ENCODE measurements around the gene KCND2. TPM values are rescaled to one million over a fixed set of nuclear protein-coding genes. Genes with fewer than 3 reads are reported as not detected.

The KCND2 gene
- total and polyA plus RNA-seq, 7 experiments from 2014 or later: not detected

- Histone ChIP-seq H3K27me3 (ENCODE audit: control insufficient read depth in 2 of 2, insufficient read depth in 2 of 2, low read length in 2 of 2) (no peaks in the 10 kb centered on the region), H3K4me1 (ENCODE audit: control insufficient read depth in 2 of 2, insufficient read depth in 2 of 2, low read length in 2 of 2) (no peaks in the 10 kb centered on the region), H3K27ac (ENCODE audit: low read depth, low read length) (no peak overlapping the region), H3K36me3 (ENCODE audit: control insufficient read depth in 2 of 3, insufficient read depth in 3 of 3, low read length in 3 of 3) (no peaks in the 10 kb centered on the region), H3K4me3 (ENCODE audit: low read length) (no peak overlapping the region), H3K9me3 (ENCODE audit: control insufficient read depth in 2 of 3, low read length in 3 of 3) (no peaks in the 10 kb centered on the region)
- no peak for ATAC-seq
- Mint-ChIP-seq H3K27ac (no peak overlapping the region), H3K27me3 (peaks cover 0 to 10% (median 5%) of the 10 kb centered on the region in 5 donors), H3K4me1 (no peaks in the 10 kb centered on the region), H3K36me3 (no peaks in the 10 kb centered on the region), H3K9me3 (no peaks in the 10 kb centered on the region), H3K4me3 (no peak overlapping the region)
- CTCF ChIA-PET: interaction anchor here (1.2 to 2.2 kb wide), 3 partner anchors 10 to 12 kb away, joined by 3 to 5 read pairs (median 5); no protein-coding TSS in a partner anchor
- POLR2A ChIA-PET: no interaction called here
- no peak for DNase-seq
- intact Hi-C loops (cut with micrococcal nuclease): loop anchor here in 1 of 2 donors (2.0 kb wide), 2 partner anchors 147 to 1201 kb away; no protein-coding TSS in a partner anchor
These were observed 520.4 kb downstream of the KCND2 start for GRCh38 chr7:120793213-120793936.

- ATAC-seq (no peak), DNase-seq (no peak)
- Mint-ChIP-seq H3K9me3 (no peaks in the 10 kb centered on the region), H3K4me3 (no peak overlapping the region), H3K27ac (no peak overlapping the region), H3K4me1 (no peaks in the 10 kb centered on the region), H3K27me3 (peaks cover 0 to 10% (median 8%) of the 10 kb centered on the region in 5 donors), H3K36me3 (no peaks in the 10 kb centered on the region)
- H3K27ac ChIP-seq (ENCODE audit: low read depth, low read length): no peak overlapping the region
- no peaks in the 10 kb centered on the region for H3K4me1 ChIP-seq (ENCODE audit: control insufficient read depth in 2 of 2, insufficient read depth in 2 of 2, low read length in 2 of 2)
- intact Hi-C loops (cut with micrococcal nuclease): no loop called here
- H3K27me3 ChIP-seq (ENCODE audit: control insufficient read depth in 2 of 2, insufficient read depth in 2 of 2, low read length in 2 of 2): no peaks in the 10 kb centered on the region
- no peak overlapping the region for H3K4me3 ChIP-seq (ENCODE audit: low read length)
- CTCF ChIA-PET: interaction anchor here (0.6 kb wide), 2 partner anchors 145 to 314 kb away, joined by 3 read pairs; no protein-coding TSS in a partner anchor
- POLR2A ChIA-PET: no interaction called here
- no peaks in the 10 kb centered on the region for H3K36me3 ChIP-seq (ENCODE audit: control insufficient read depth in 2 of 3, insufficient read depth in 3 of 3, low read length in 3 of 3)
- no peaks in the 10 kb centered on the region for H3K9me3 ChIP-seq (ENCODE audit: control insufficient read depth in 2 of 3, low read length in 3 of 3)
These were observed 521.2 kb downstream of the KCND2 start for GRCh38 chr7:120794106-120794729.

- H3K9me3 Mint-ChIP-seq: no peaks in the 10 kb centered on the region
- Histone ChIP-seq H3K4me1 (ENCODE audit: control insufficient read depth in 2 of 2, insufficient read depth in 2 of 2, low read length in 2 of 2) (no peaks in the 10 kb centered on the region), H3K27me3 (ENCODE audit: control insufficient read depth in 2 of 2, insufficient read depth in 2 of 2, low read length in 2 of 2) (no peaks in the 10 kb centered on the region), H3K27ac (ENCODE audit: low read depth, low read length) (no peak overlapping the region), H3K36me3 (ENCODE audit: control insufficient read depth in 2 of 3, insufficient read depth in 3 of 3, low read length in 3 of 3) (no peaks in the 10 kb centered on the region), H3K9me3 (ENCODE audit: control insufficient read depth in 2 of 3, low read length in 3 of 3) (no peaks in the 10 kb centered on the region), H3K4me3 (ENCODE audit: low read length) (no peak overlapping the region)
- H3K4me3 Mint-ChIP-seq: no peak overlapping the region
- H3K27me3 Mint-ChIP-seq: peaks cover 5 to 10% (median 9%) of the 10 kb centered on the region in 5 donors
- DNase-seq (no peak), ATAC-seq (no peak)
- H3K27ac Mint-ChIP-seq: no peak overlapping the region
- H3K36me3 Mint-ChIP-seq: no peaks in the 10 kb centered on the region
- intact Hi-C loops (cut with micrococcal nuclease): no loop called here
- POLR2A ChIA-PET: no interaction called here
- H3K4me1 Mint-ChIP-seq: no peaks in the 10 kb centered on the region
- CTCF ChIA-PET: no interaction called here
These were observed 524.2 kb downstream of the KCND2 start for GRCh38 chr7:120797026-120797645.

- no peak overlapping the region for H3K4me3 ChIP-seq (ENCODE audit: low read length)
- DNase-seq: no peak
- no peak overlapping the region for H3K27ac Mint-ChIP-seq
- CTCF ChIA-PET: no interaction called here
- no peaks in the 10 kb centered on the region for H3K4me1 Mint-ChIP-seq
- peaks cover 0 to 9% (median 5%) of the 10 kb centered on the region in 5 donors for H3K27me3 Mint-ChIP-seq
- POLR2A ChIA-PET: no interaction called here
- no peaks in the 10 kb centered on the region for H3K9me3 Mint-ChIP-seq
- no peak overlapping the region for H3K4me3 Mint-ChIP-seq
- no peaks in the 10 kb centered on the region for H3K27me3 ChIP-seq (ENCODE audit: control insufficient read depth in 2 of 2, insufficient read depth in 2 of 2, low read length in 2 of 2)
- ATAC-seq: no peak
- H3K36me3 Mint-ChIP-seq: no peaks in the 10 kb centered on the region
- no peak overlapping the region for H3K27ac ChIP-seq (ENCODE audit: low read depth, low read length)
- H3K36me3 ChIP-seq (ENCODE audit: control insufficient read depth in 2 of 3, insufficient read depth in 3 of 3, low read length in 3 of 3): no peaks in the 10 kb centered on the region
- H3K9me3 ChIP-seq (ENCODE audit: control insufficient read depth in 2 of 3, low read length in 3 of 3): no peaks in the 10 kb centered on the region
- no peaks in the 10 kb centered on the region for H3K4me1 ChIP-seq (ENCODE audit: control insufficient read depth in 2 of 2, insufficient read depth in 2 of 2, low read length in 2 of 2)
- intact Hi-C loops (cut with micrococcal nuclease): no loop called here
These were observed 526.2 kb downstream of the KCND2 start for GRCh38 chr7:120799147-120799546.

Data from naive thymus-derived CD4-positive, alpha-beta T cell (primary cell).